ENCODE measurements around the gene LRRC8B. TPM values are rescaled to one million over a fixed set of nuclear protein-coding genes. Genes with fewer than 3 reads are reported as not detected.

LRRC8B gene
- total RNA-seq, 3 donors from 2014 or later (not counting 1 experiment from before 2014, with no cell fraction given): 1.7 to 2.9 (median 2.9) TPM

DNA sequence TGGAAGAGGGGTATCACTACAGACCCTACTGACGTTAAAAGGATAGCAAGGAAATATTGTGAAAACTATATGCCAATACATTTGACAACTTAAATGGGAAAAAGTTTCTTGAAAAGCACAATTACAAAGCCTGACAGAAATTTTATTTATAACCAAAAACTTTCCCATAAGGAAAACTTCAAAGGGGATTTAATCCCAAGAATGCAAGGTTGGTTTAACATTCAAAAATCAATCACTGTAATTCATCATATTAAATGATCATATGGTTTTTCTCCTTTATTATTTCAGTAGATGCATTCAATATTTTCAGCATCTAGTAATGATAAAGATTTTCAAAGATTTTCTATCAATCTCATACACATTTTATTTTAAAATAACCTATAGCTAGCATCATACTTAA, 121.6 kb downstream of the LRRC8B start:
- no peak overlapping the region for H3K4me3 ChIP-seq (ENCODE audit: low read length)
- H3K27ac Mint-ChIP-seq: no peak overlapping the region
- no peaks in the 10 kb centered on the region for H3K27me3 ChIP-seq (ENCODE audit: control insufficient read depth, insufficient read depth, low read length)
- no peaks in the 10 kb centered on the region for H3K27me3 Mint-ChIP-seq (ENCODE audit: low read depth in 2 of 2)
- peaks cover 29 to 33% of the 10 kb centered on the region in 2 donors for H3K4me1 Mint-ChIP-seq
- peaks cover 0 to 4% of the 10 kb centered on the region in 2 donors for H3K9me3 Mint-ChIP-seq
- no peak overlapping the region for H3K27ac ChIP-seq (ENCODE audit: low read length)
- WGBS (ENCODE audit: insufficient coverage): no CpG with 5 or more reads among the region's 1 CpG
- ATAC-seq (no peak), DNase-seq (no peak)
- TF ChIP-seq, protein P1, sequence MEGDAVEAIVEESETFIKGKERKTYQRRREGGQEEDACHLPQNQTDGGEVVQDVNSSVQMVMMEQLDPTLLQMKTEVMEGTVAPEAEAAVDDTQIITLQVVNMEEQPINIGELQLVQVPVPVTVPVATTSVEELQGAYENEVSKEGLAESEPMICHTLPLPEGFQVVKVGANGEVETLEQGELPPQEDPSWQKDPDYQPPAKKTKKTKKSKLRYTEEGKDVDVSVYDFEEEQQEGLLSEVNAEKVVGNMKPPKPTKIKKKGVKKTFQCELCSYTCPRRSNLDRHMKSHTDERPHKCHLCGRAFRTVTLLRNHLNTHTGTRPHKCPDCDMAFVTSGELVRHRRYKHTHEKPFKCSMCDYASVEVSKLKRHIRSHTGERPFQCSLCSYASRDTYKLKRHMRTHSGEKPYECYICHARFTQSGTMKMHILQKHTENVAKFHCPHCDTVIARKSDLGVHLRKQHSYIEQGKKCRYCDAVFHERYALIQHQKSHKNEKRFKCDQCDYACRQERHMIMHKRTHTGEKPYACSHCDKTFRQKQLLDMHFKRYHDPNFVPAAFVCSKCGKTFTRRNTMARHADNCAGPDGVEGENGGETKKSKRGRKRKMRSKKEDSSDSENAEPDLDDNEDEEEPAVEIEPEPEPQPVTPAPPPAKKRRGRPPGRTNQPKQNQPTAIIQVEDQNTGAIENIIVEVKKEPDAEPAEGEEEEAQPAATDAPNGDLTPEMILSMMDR (IDR thresholded peaks at IDR 0.05): no peak
- H3K36me3 Mint-ChIP-seq: peaks cover 10% of the 10 kb centered on the region
- no peak overlapping the region for H3K4me3 Mint-ChIP-seq
- intact Hi-C loops (cut with micrococcal nuclease): no loop called here
- H3K36me3 ChIP-seq (ENCODE audit: control insufficient read depth, insufficient read depth, low read length): no peaks in the 10 kb centered on the region
- no peaks in the 10 kb centered on the region for H3K4me1 ChIP-seq (ENCODE audit: control insufficient read depth, insufficient read depth, low read length)
- H3K9me3 ChIP-seq (ENCODE audit: control insufficient read depth, insufficient read depth, low read length): no peaks in the 10 kb centered on the region

Other genes with a start within 250 kb of the LRRC8B start
- under 1 TPM; 0.23 to 0.40 (median 0.39) TPM for gene GBP6, start 160.8 kb upstream of the LRRC8B start, total RNA-seq
- gene LRRC8C, start 108.3 kb downstream of the LRRC8B start, total RNA-seq: 10 to 100 TPM in 2 of 3 donors, 1 to 10 TPM in 1; 7.6 to 19.1 (median 15.1) TPM

Measured in natural killer cell (primary cell).